Upper lobe of right lung (tissue), 1 donor: ENCODE measurements around the gene SKI. TPM values are rescaled to one million over a fixed set of nuclear protein-coding genes. Genes with fewer than 3 reads are reported as not detected.

Source experiments
- ATAC-seq: fragments of 200-7000 bp; cut with Tn5 transposase; one replicate; pipeline ENCODE4 v1.9.1; 2020; ENCODE audit warnings: mild to moderate bottlenecking, moderate library complexity
- DNase-seq: peaks from one replicate; pipeline ENCODE4 v3.0.0-alpha.2; 2020
- H3K27ac ChIP-seq: fragments of 200-600 bp; one replicate; pipeline ENCODE4 v1.8.0; 2022
- H3K27me3 ChIP-seq: fragments of 200-600 bp; one replicate; pipeline ENCODE4 v1.8.0; 2022; ENCODE audit warnings: mild to moderate bottlenecking
- H3K36me3 ChIP-seq: fragments of 200-600 bp; one replicate; pipeline ENCODE4 v1.8.0; 2022
- H3K4me1 ChIP-seq: fragments of 200-600 bp; one replicate; pipeline ENCODE4 v1.8.0; 2022
- H3K4me3 ChIP-seq: fragments of 200-600 bp; one replicate; pipeline ENCODE4 v1.8.0; 2022; ENCODE audit warnings: mild to moderate bottlenecking
- H3K9me3 ChIP-seq: fragments of 200-600 bp; one replicate; pipeline ENCODE4 v1.8.0; 2022
- CTCF ChIP-seq: fragments of 200-600 bp; IDR thresholded peaks from one replicate; pipeline ENCODE4 v1.8.0; 2022; ENCODE audit warnings: antibody characterized with exemption
- intact Hi-C: fragments of 100-400 bp; cut with DNase I; formaldehyde crosslinking; loops from one replicate; pipeline ENCODE4 v1.11.0; 2022
- total RNA-seq: library from RNA; stranded (reverse); fragmentation: NEBNext Ultra II Directional; extraction: Animal tissue kit (Norgen Biotek cat#: 25700); gene quantifications from one replicate; pipeline ENCODE4 v1.2.1, GENCODE V29; 2021
- donor health status: DM: no; HTN: yes; CAD: no; lungs with severe emphysema.

Gene SKI
- total RNA-seq, 1 donor from 2014 or later, result 89.6 TPM

GRCh38 chr1:2300851-2301606 is 72.9 kb downstream of the SKI start:
- Histone ChIP-seq H3K4me3 (peak overlapping the region; percentile 40), H3K9me3 (no peaks in the 10 kb centered on the region), H3K4me1 (peaks cover 50% of the 10 kb centered on the region), H3K36me3 (peaks cover 28% of the 10 kb centered on the region), H3K27me3 (no peaks in the 10 kb centered on the region), H3K27ac (peak overlapping the region; percentile 88)
- TF ChIP-seq CTCF, result no peak
- ATAC-seq (peak; percentile 75), DNase-seq (peak; percentile 89)
- intact Hi-C loops, result loop anchor here (10.0 kb wide), 1 partner anchor 56 kb away; no protein-coding TSS in a partner anchor

- no peak for ATAC-seq
- TF ChIP-seq CTCF, result no peak
- Histone ChIP-seq H3K36me3 (peaks cover 35% of the 10 kb centered on the region), H3K4me1 (peaks cover 47% of the 10 kb centered on the region), H3K9me3 (no peaks in the 10 kb centered on the region), H3K27me3 (no peaks in the 10 kb centered on the region), H3K27ac (peak overlapping the region; percentile 88), H3K4me3 (no peak overlapping the region)
- intact Hi-C loops, result loop anchor here (10.0 kb wide), 1 partner anchor 57 kb away; no protein-coding TSS in a partner anchor
- DNase-seq, result no peak
Measured at GRCh38 chr1:2301607-2302291, 73.6 kb downstream of the SKI start.

- peaks cover 47% of the 10 kb centered on the region for H3K4me1 ChIP-seq
- TF ChIP-seq CTCF, result no peak
- DNase-seq, result no peak
Measured at GRCh38 chr1:2302292-2302925, 74.3 kb downstream of the SKI start.

GRCh38 chr1:2303016-2303775 is 75.1 kb downstream of the SKI start:
- TF ChIP-seq CTCF, result no peak
- peaks cover 50% of the 10 kb centered on the region for H3K36me3 ChIP-seq
- ATAC-seq (no peak), DNase-seq (no peak)
- H3K4me3 ChIP-seq, result no peak overlapping the region
- no peak overlapping the region for H3K27ac ChIP-seq
- H3K4me1 ChIP-seq, result peaks cover 44% of the 10 kb centered on the region
- H3K9me3 ChIP-seq, result no peaks in the 10 kb centered on the region
- intact Hi-C loops, result loop anchor here (10.0 kb wide), 1 partner anchor 58 kb away; no protein-coding TSS in a partner anchor
- no peaks in the 10 kb centered on the region for H3K27me3 ChIP-seq

More at GRCh38 chr1:2302292-2302925, 74.3 kb downstream of the SKI start:
- no peak overlapping the region for H3K4me3 ChIP-seq
- H3K36me3 ChIP-seq, result peaks cover 42% of the 10 kb centered on the region
- no peaks in the 10 kb centered on the region for H3K27me3 ChIP-seq
- no peak for ATAC-seq
- H3K27ac ChIP-seq, result peak overlapping the region; percentile 88
- intact Hi-C loops, result loop anchor here (10.0 kb wide), 1 partner anchor 58 kb away; no protein-coding TSS in a partner anchor
- no peaks in the 10 kb centered on the region for H3K9me3 ChIP-seq

GRCh38 chr1:2303781-2304180 is 75.7 kb downstream of the SKI start:
- H3K36me3 ChIP-seq, result peaks cover 56% of the 10 kb centered on the region

More at GRCh38 chr1:2303781-2304180, 75.7 kb downstream of the SKI start:
- Histone ChIP-seq H3K27me3 (no peaks in the 10 kb centered on the region), H3K9me3 (no peaks in the 10 kb centered on the region), H3K4me3 (no peak overlapping the region), H3K4me1 (peaks cover 39% of the 10 kb centered on the region), H3K27ac (no peak overlapping the region)
- intact Hi-C loops, result loop anchor here (10.0 kb wide), 1 partner anchor 59 kb away; no protein-coding TSS in a partner anchor
- TF ChIP-seq CTCF, result no peak
- DNase-seq (no peak), ATAC-seq (no peak)
